GM21619 (cell line): ENCODE data around the gene TRPM5.

Experiments
- ATAC-seq: cut with Tn5 transposase; IDR thresholded peaks from one replicate; pipeline ENCODE4 v1.9.1; 2021; ENCODE audit not compliant: unreplicated experiment

The TRPM5 gene

GRCh38 chr11:2406878-2407410 is 37.4 kb downstream of the TRPM5 start:
- no peak for ATAC-seq

- ATAC-seq, result no peak
Measured at GRCh38 chr11:2406451-2406850, 37.9 kb downstream of the TRPM5 start.

- ATAC-seq, result no peak
Measured at GRCh38 chr11:2404735-2405196, 39.5 kb downstream of the TRPM5 start.

GRCh38 chr11:2402890-2403645 is 41.2 kb downstream of the TRPM5 start:
- no peak for ATAC-seq

- no peak for ATAC-seq
Measured at GRCh38 chr11:2402106-2402505, 42.2 kb downstream of the TRPM5 start.

- ATAC-seq, result no peak
Measured at GRCh38 chr11:2401436-2401984, 42.8 kb downstream of the TRPM5 start.

- ATAC-seq, result no peak
Measured at GRCh38 chr11:2400762-2401435, 43.4 kb downstream of the TRPM5 start.

- peak; percentile 77 for ATAC-seq
Measured at GRCh38 chr11:2400069-2400761, 44.1 kb downstream of the TRPM5 start, which contains the start of gene TSSC4. TSSC4 (plus strand) TSS chr11:2400750; CDS start chr11:2402634, 1,884 bp downstream.

GRCh38 chr11:2399488-2400068 is 44.7 kb downstream of the TRPM5 start:
- ATAC-seq, result peak; percentile 11

- ATAC-seq, result no peak
Measured at GRCh38 chr11:2398664-2399355, 45.5 kb downstream of the TRPM5 start.

- ATAC-seq, result no peak
Measured at GRCh38 chr11:2397005-2397404, 47.3 kb downstream of the TRPM5 start.

- ATAC-seq, result no peak
Measured at GRCh38 chr11:2396471-2396870, 47.8 kb downstream of the TRPM5 start.

GRCh38 chr11:2395856-2396255 is 48.5 kb downstream of the TRPM5 start:
- no peak for ATAC-seq

GRCh38 chr11:2395211-2395730 is 49.0 kb downstream of the TRPM5 start:
- ATAC-seq, result no peak

- no peak for ATAC-seq
Measured at GRCh38 chr11:2394818-2395105, 49.6 kb downstream of the TRPM5 start.
